ENCODE data around the gene OR51D1.

The OR51D1 gene

GRCh38 chr11:4662876-4663275 lies 25.6 kb downstream of the OR51D1 start:
- H3K9ac ChIP-seq, result no peak overlapping the region
- TF ChIP-seq, protein P1, sequence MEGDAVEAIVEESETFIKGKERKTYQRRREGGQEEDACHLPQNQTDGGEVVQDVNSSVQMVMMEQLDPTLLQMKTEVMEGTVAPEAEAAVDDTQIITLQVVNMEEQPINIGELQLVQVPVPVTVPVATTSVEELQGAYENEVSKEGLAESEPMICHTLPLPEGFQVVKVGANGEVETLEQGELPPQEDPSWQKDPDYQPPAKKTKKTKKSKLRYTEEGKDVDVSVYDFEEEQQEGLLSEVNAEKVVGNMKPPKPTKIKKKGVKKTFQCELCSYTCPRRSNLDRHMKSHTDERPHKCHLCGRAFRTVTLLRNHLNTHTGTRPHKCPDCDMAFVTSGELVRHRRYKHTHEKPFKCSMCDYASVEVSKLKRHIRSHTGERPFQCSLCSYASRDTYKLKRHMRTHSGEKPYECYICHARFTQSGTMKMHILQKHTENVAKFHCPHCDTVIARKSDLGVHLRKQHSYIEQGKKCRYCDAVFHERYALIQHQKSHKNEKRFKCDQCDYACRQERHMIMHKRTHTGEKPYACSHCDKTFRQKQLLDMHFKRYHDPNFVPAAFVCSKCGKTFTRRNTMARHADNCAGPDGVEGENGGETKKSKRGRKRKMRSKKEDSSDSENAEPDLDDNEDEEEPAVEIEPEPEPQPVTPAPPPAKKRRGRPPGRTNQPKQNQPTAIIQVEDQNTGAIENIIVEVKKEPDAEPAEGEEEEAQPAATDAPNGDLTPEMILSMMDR (conservative IDR thresholded peaks at IDR 0.05; ENCODE audit: low read depth, low read length), result no peak
- H2AFZ ChIP-seq (ENCODE audit: low read depth), result no peak overlapping the region
- H3K36me3 ChIP-seq (ENCODE audit: insufficient read depth), result no peaks in the 10 kb centered on the region
- no peaks in the 10 kb centered on the region for H4K20me1 ChIP-seq (ENCODE audit: insufficient read depth)
- H3K27me3 ChIP-seq (ENCODE audit: insufficient read depth, low read depth), result no peaks in the 10 kb centered on the region
- no peak overlapping the region for H3K4me2 ChIP-seq
- no peak overlapping the region for H3K27ac ChIP-seq
- H3K4me3 ChIP-seq (IDR thresholded peaks at IDR 0.05; ENCODE audit: insufficient read depth, low read depth, low read length), result no peak overlapping the region
- no peaks in the 10 kb centered on the region for H3K4me1 ChIP-seq (ENCODE audit: low read depth, poor library complexity, severe bottlenecking)
- H3K79me2 ChIP-seq (ENCODE audit: insufficient read depth, low read depth), result no peaks in the 10 kb centered on the region

DNA sequence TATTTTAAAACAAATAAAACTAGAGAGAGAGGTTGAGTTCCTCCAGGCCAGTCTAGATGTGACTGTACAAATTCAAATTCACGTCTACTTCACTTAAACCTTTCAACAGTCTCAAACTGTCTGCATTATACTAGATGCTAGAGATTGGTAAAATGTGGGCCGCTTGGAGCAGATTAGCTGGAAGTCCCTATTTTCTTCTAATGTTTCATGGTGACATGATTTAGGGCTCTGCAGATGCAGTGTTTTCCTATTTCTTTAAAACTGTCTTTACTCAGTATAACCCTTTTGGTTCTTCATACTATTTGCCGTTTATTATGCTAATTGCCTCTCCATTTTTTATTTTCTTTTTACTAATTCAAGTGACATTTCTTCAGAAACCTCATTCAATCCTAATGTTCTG lies 26.9 kb downstream of the OR51D1 start:
- no peak overlapping the region for H3K4me3 ChIP-seq (IDR thresholded peaks at IDR 0.05; ENCODE audit: insufficient read depth, low read depth, low read length)
- no peak overlapping the region for H2AFZ ChIP-seq (ENCODE audit: low read depth)
- H3K27ac ChIP-seq, result no peak overlapping the region
- H4K20me1 ChIP-seq (ENCODE audit: insufficient read depth), result no peaks in the 10 kb centered on the region
- no peaks in the 10 kb centered on the region for H3K4me1 ChIP-seq (ENCODE audit: low read depth, poor library complexity, severe bottlenecking)
- H3K4me2 ChIP-seq, result no peak overlapping the region
- H3K9ac ChIP-seq, result no peak overlapping the region
- no peaks in the 10 kb centered on the region for H3K79me2 ChIP-seq (ENCODE audit: insufficient read depth, low read depth)
- no peaks in the 10 kb centered on the region for H3K27me3 ChIP-seq (ENCODE audit: insufficient read depth, low read depth)
- H3K36me3 ChIP-seq (ENCODE audit: insufficient read depth), result no peaks in the 10 kb centered on the region
- TF ChIP-seq, protein P1 (conservative IDR thresholded peaks at IDR 0.05; ENCODE audit: low read depth, low read length), result no peak

DNA sequence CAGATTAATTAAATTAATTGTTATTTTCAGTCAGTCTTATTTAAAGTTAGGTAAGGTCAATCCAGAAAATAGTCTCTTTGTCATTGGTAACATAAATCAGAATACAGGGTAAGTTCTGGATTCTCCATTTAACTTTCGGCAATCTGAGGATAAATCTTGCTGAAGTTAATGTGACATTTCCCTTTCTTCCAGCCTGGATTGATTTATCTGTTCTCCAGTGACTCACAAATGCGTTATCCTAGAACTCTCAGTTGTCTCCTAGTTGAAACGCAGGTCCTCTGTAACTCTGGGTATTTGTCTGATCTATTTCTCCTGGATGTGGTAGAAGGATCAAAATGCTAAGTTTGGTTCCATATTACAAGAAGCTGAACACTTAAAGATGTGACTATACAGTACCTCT lies 27.5 kb downstream of the OR51D1 start:
- H3K36me3 ChIP-seq (ENCODE audit: insufficient read depth), result no peaks in the 10 kb centered on the region
- no peaks in the 10 kb centered on the region for H4K20me1 ChIP-seq (ENCODE audit: insufficient read depth)
- no peaks in the 10 kb centered on the region for H3K4me1 ChIP-seq (ENCODE audit: low read depth, poor library complexity, severe bottlenecking)
- no peak overlapping the region for H3K4me3 ChIP-seq (IDR thresholded peaks at IDR 0.05; ENCODE audit: insufficient read depth, low read depth, low read length)
- TF ChIP-seq, protein P1 (conservative IDR thresholded peaks at IDR 0.05; ENCODE audit: low read depth, low read length), result no peak
- no peak overlapping the region for H3K27ac ChIP-seq
- H2AFZ ChIP-seq (ENCODE audit: low read depth), result no peak overlapping the region
- no peaks in the 10 kb centered on the region for H3K79me2 ChIP-seq (ENCODE audit: insufficient read depth, low read depth)
- no peaks in the 10 kb centered on the region for H3K27me3 ChIP-seq (ENCODE audit: insufficient read depth, low read depth)
- no peak overlapping the region for H3K4me2 ChIP-seq
- H3K9ac ChIP-seq, result no peak overlapping the region

- TF ChIP-seq, protein P1 (conservative IDR thresholded peaks at IDR 0.05; ENCODE audit: low read depth, low read length), result no peak
- H4K20me1 ChIP-seq (ENCODE audit: insufficient read depth), result no peaks in the 10 kb centered on the region
- no peak overlapping the region for H3K4me2 ChIP-seq
Measured at GRCh38 chr11:4665424-4665823, 28.1 kb downstream of the OR51D1 start.

More at GRCh38 chr11:4665424-4665823, 28.1 kb downstream of the OR51D1 start:
- Histone ChIP-seq H2AFZ (ENCODE audit: low read depth) (no peak overlapping the region), H3K36me3 (ENCODE audit: insufficient read depth) (no peaks in the 10 kb centered on the region), H3K4me1 (ENCODE audit: low read depth, poor library complexity, severe bottlenecking) (no peaks in the 10 kb centered on the region), H3K79me2 (ENCODE audit: insufficient read depth, low read depth) (no peaks in the 10 kb centered on the region), H3K27me3 (ENCODE audit: insufficient read depth, low read depth) (no peaks in the 10 kb centered on the region), H3K27ac (no peak overlapping the region), H3K9ac (no peak overlapping the region), H3K4me3 (IDR thresholded peaks at IDR 0.05; ENCODE audit: insufficient read depth, low read depth, low read length) (no peak overlapping the region)
